ENCODE results near the gene IFITM10. TPM values are rescaled to one million over a fixed set of nuclear protein-coding genes. Genes with fewer than 3 reads are reported as not detected.

Gene IFITM10
- total and polyA plus RNA-seq, 9 of the 15 experiments (the other 6 are each of a cell fraction or from before 2014, with no cell fraction given): 0.08 to 0.13 (median 0.09) TPM; not detected in 6

DNA sequence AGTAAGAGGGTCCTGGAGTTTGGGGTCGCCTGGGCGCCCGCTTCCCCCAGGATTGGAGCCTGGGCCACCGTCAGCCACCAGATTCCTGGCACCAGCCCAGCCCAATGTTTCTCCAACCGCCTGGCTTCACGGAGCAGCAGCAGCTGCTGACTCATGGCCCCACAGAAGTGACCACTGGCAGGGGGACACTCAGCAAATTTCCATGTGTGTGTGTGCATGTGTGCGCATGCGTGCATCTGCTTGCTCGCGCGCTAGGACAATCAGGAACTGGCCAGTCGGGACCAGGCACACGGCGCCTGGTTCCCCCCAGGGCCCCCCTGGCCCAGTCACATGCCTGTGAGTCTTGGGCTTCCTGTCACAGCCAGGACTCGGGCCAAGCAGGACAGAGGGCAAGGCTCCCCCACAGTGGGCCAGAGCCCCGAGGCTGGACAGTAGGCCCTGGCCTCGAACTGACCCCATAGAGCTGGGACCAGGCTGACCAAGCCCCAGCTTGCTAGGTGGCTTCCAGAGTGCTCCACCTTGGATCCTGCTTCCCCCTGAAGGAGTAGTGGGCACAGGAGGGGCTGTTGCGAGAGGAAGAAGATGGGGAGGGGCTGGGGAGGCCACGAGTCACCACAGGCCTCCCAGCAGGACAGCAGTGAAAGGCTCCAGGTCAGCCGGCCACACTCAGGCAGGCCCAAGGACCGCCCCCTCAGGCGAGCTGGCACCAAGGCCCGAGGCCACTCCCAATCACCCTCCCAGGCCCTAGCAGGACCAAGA lies 10.1 kb upstream of the IFITM10 start (continued):
- TF ChIP-seq YY1 (IDR thresholded peaks at IDR 0.05; ENCODE audit: borderline replicate concordance in 1 of 3, control insufficient read depth in 1 of 3, extremely low read depth in 1 of 3, insufficient read depth in 3 of 3, insufficient read length in 1 of 3, insufficient replicate concordance in 2 of 3, low read depth in 1 of 3, low read length in 2 of 3) (no peak), TAF1 (IDR thresholded peaks at IDR 0.05; ENCODE audit: control insufficient read depth, extremely low read depth, insufficient read depth, low read length, severe bottlenecking) (no peak), DNMT1 (IDR thresholded peaks at IDR 0.05) (no peak), FOSL1 (tag; conservative IDR thresholded peaks at IDR 0.05) (peak; percentile 76), LCOR (CRISPR knock-in tag; IDR thresholded peaks at IDR 0.05) (no peak), FOXK1 (CRISPR knock-in tag; IDR thresholded peaks at IDR 0.05; ENCODE audit: borderline replicate concordance) (no peak), RFX7 (CRISPR knock-in tag; IDR thresholded peaks at IDR 0.05) (no peak), PHF8 (IDR thresholded peaks at IDR 0.05; ENCODE audit: borderline replicate concordance, low read length) (peak; percentile 2; the same call in 1 of the 2 replicates), ZNF436 (CRISPR knock-in tag; IDR thresholded peaks at IDR 0.05) (no peak), POLR2H (tag; IDR thresholded peaks at IDR 0.05; ENCODE audit: low read depth) (no peak), DIDO1 (tag; IDR thresholded peaks at IDR 0.05; ENCODE audit: low read depth) (no peak), BRD4 (IDR thresholded peaks at IDR 0.05) (no peak), NCOA4 (IDR thresholded peaks at IDR 0.05; ENCODE audit: partially characterized antibody) (no peak), FOXA3 (CRISPR knock-in tag; conservative IDR thresholded peaks at IDR 0.05 in 1 of 2, IDR thresholded peaks at IDR 0.05 in 1 of 2) (no peak), ZNF780A (CRISPR knock-in tag; IDR thresholded peaks at IDR 0.05) (no peak), ZNF232 (CRISPR knock-in tag; IDR thresholded peaks at IDR 0.05) (no peak), TEAD4 (IDR thresholded peaks at IDR 0.05; ENCODE audit: low read length) (no peak), TEAD4 (CRISPR knock-in tag; IDR thresholded peaks at IDR 0.05; ENCODE audit: borderline replicate concordance) (no peak), GTF2E2 (tag; IDR thresholded peaks at IDR 0.05) (no peak), RFX1 (IDR thresholded peaks at IDR 0.05) (no peak)
- TF ChIP-seq, protein P1, sequence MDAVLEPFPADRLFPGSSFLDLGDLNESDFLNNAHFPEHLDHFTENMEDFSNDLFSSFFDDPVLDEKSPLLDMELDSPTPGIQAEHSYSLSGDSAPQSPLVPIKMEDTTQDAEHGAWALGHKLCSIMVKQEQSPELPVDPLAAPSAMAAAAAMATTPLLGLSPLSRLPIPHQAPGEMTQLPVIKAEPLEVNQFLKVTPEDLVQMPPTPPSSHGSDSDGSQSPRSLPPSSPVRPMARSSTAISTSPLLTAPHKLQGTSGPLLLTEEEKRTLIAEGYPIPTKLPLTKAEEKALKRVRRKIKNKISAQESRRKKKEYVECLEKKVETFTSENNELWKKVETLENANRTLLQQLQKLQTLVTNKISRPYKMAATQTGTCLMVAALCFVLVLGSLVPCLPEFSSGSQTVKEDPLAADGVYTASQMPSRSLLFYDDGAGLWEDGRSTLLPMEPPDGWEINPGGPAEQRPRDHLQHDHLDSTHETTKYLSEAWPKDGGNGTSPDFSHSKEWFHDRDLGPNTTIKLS (IDR thresholded peaks at IDR 0.05; ENCODE audit: borderline replicate concordance, low read depth): no peak
- TF ChIP-seq, protein P2, sequence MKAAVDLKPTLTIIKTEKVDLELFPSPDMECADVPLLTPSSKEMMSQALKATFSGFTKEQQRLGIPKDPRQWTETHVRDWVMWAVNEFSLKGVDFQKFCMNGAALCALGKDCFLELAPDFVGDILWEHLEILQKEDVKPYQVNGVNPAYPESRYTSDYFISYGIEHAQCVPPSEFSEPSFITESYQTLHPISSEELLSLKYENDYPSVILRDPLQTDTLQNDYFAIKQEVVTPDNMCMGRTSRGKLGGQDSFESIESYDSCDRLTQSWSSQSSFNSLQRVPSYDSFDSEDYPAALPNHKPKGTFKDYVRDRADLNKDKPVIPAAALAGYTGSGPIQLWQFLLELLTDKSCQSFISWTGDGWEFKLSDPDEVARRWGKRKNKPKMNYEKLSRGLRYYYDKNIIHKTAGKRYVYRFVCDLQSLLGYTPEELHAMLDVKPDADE (conservative IDR thresholded peaks at IDR 0.05; ENCODE audit: control insufficient read depth, low read depth, low read length): no peak
- TF ChIP-seq, protein P3, sequence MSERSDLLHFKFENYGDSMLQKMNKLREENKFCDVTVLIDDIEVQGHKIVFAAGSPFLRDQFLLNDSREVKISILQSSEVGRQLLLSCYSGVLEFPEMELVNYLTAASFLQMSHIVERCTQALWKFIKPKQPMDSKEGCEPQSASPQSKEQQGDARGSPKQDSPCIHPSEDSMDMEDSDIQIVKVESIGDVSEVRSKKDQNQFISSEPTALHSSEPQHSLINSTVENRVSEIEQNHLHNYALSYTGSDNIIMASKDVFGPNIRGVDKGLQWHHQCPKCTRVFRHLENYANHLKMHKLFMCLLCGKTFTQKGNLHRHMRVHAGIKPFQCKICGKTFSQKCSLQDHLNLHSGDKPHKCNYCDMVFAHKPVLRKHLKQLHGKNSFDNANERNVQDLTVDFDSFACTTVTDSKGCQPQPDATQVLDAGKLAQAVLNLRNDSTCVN (CRISPR knock-in tag; IDR thresholded peaks at IDR 0.05): no peak

All from K562 (cell line).